ENCODE results near the gene JMJD1C.

GRCh38 chr10:63145782-63146181 lies 320.0 kb downstream of the JMJD1C start:
- TF ChIP-seq CTCF (IDR thresholded peaks at IDR 0.05) (no peak), POLR2A (IDR thresholded peaks at IDR 0.05) (no peak)
